DND-41 (cell line): ENCODE results near the gene GRXCR1.

ENCODE experiments used
- EZH2 ChIP-seq: IDR thresholded peaks from 3 replicates; pipeline ENCODE4 v1.6.1; 2012; ENCODE audit warnings: borderline replicate concordance, low read depth, mild to moderate bottlenecking, moderate library complexity, low read length, inconsistent platforms; ENCODE audit not compliant: severe bottlenecking
- TF ChIP-seq, protein P1 (sequence below): IDR thresholded peaks from 2 replicates; pipeline ENCODE4 v1.5.1; 2012; ENCODE audit warnings: borderline replicate concordance, low read length, moderate library complexity, mild to moderate bottlenecking; ENCODE audit not compliant: poor library complexity, severe bottlenecking; ENCODE audit errors: extremely low read depth

- TF ChIP-seq, protein P1, sequence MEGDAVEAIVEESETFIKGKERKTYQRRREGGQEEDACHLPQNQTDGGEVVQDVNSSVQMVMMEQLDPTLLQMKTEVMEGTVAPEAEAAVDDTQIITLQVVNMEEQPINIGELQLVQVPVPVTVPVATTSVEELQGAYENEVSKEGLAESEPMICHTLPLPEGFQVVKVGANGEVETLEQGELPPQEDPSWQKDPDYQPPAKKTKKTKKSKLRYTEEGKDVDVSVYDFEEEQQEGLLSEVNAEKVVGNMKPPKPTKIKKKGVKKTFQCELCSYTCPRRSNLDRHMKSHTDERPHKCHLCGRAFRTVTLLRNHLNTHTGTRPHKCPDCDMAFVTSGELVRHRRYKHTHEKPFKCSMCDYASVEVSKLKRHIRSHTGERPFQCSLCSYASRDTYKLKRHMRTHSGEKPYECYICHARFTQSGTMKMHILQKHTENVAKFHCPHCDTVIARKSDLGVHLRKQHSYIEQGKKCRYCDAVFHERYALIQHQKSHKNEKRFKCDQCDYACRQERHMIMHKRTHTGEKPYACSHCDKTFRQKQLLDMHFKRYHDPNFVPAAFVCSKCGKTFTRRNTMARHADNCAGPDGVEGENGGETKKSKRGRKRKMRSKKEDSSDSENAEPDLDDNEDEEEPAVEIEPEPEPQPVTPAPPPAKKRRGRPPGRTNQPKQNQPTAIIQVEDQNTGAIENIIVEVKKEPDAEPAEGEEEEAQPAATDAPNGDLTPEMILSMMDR: no peak
- TF ChIP-seq EZH2: no peak
Observed at GRCh38 chr4:42923431-42923830, 30.9 kb downstream of the GRXCR1 start.
